Activated CD4-positive, CD25-positive, alpha-beta regulatory T cell treated with anti-CD3 and anti-CD28 coated beads, Interleukin-2, amount 50 U/mL, for 16 hours (primary cell): ENCODE data around the gene IL1RAPL1.

ENCODE experiments used
- DNase-seq: peaks from one replicate; pipeline ENCODE4 v3.0.0-alpha.2; 2020; ENCODE audit warnings: low read depth, low spot score

Gene IL1RAPL1

DNA sequence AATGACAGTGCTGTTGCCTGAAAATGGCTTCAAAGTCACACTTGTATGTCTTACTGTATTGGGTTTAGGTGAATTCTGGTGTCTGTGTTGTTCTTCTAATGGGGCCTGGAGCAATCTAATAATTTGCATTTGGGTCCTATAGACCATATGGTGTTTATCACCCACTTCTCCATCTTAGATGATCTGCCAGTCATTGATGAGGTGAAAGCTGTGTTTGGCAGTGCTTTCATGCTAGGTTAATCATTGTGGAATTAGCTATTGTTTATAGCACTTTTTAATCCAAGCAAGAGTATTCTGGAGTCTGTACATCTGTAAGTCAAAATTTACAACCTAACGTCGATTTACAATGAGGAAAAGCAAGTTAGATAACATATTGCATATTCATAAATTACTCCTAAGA lies 1055.9 kb downstream of the IL1RAPL1 start:
- DNase-seq, result no peak

DNA sequence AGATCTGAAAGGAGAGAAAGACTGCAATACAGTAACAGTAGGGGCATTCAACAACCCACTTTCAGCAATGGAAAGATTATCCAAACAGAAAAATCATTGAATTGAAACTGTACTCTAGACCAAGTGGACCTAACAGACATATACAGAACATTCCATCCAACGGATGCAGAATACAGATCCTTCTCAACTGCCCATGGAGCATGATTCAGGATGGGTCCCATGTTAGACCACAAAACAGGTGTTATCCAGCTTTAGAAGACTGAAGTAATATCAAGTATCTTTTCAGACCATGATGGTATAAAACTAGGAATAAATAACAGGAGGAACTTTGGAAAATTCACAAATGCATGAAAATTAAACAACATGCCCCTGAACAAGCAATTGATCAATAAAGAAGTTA lies 1060.9 kb downstream of the IL1RAPL1 start:
- DNase-seq, result no peak

DNA sequence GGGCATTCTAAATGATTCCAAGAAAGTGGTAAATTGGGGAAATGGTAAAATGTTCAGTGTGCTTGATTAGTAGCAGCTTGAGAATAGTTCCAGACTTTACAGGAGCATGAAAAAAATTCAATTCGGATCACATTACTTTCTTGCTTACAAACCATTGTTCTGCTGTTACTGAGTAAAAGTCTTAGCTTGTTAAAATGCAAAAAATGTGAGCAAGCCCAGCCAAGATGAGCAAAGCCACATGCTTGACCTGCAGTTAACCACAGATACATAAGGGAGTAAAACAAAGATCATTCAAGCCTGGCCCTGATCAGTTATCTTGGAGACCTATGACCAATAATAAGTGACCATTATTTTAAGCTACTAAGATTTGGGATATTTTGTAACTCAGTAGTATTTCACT lies 1065.2 kb downstream of the IL1RAPL1 start:
- no peak for DNase-seq

DNA sequence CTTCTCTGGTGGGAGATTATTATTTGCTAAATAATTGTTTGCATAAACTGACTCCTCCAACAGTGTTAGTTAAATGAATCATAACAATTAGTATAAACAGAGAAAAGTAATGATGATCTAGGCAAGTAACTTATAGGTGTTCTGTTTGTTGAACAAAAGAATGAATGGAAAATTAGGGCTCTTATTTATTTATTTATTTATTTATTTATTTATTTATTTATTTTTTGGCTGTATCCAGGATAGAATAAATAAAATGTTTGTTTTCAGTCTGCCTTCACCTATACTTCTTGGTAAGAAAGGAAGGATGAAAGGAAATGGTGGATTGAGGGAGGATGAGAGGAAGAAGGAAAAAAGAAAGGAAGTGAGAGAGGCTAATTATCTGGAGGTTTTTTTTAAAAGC lies 1066.5 kb downstream of the IL1RAPL1 start:
- DNase-seq, result no peak

DNA sequence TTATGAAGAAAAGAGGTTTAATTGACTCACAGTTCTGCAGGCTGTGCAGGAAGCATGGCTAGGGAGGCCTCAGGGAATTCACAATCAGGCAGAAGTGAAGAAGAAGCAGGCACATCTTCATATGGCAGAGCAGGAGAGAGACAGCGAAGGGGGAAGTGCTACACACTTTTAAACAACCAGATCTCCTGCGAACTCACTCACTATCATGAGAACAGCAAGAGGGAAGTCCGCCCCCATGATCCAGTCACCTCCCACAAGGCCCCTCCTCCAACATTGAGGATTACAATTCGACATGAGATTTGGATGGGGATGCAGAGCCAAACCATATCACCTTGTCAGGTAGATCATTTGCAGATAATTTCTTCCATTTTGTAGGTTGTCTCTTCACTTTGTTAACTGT lies 1072.7 kb downstream of the IL1RAPL1 start:
- DNase-seq, result no peak

DNA sequence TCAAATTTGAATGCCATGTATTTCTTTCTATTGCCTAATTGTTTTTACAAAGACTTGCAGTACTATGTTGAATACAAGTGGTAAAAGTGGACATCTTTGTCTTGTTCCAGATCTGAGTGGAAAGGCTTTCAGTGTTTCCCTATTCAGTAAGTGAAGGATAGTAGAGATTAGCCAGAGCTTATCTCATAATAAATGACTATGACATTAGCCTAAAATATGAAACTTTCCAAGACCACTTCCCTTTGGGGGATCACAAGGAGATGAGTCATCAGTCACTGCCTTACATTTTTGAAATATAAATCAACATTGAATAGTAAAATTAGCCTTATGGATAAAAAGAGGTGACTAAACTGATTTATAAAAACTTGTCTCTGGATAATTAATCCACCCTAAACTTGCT lies 1074.0 kb downstream of the IL1RAPL1 start:
- no peak for DNase-seq

DNA sequence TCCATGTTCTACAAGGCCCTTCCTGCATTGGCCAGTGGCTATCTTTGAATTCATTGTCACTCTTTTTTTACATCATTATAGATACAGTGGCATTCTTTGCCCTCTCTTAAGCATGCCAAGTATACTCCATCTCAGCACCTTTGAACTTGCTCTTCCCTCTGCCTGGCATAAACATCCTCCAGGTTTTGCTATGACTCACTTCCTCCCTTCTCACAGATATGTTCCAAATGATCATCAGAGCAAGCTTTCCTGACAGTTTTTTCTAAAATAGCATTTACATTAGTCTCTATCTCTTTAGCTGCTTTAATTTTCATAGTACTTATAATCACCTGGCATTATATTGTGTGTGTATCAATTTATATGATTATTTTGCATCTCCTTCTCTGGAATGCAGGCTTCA lies 1074.9 kb downstream of the IL1RAPL1 start:
- no peak for DNase-seq

DNA sequence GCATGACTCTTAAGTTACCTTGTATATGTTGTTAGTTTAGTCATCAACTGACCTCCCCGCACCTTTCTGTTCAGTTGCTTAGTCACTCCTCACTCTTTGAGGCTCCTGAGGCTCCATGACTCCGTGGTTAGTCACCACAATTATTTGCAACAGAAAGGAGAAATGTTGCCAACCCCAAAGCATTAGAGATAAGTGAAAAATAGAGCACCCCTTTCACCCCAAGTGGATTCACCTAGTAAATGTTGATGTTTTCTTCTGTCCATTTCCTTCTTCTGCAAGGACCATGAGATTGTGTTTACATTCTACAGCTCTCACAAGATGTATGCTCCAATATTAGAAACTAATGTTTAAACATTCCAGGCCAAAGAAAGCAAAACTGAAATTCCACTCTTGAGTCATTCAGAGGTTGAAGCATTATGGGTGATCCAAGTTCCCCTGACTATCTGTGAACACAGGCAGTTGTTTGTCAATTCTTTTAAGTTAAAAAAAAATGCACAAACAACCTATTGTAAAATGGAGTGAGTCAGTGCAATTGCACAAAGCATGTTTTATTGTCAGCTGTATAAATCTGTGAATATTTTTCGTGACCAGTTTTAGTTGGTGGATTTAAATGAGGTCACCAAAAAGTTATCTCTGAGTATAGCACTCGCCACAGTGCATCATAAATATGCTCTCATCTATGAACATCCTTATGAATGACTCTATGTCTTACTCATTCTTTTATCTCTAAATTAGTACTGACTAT lies 1075.7 kb downstream of the IL1RAPL1 start:
- no peak for DNase-seq

DNA sequence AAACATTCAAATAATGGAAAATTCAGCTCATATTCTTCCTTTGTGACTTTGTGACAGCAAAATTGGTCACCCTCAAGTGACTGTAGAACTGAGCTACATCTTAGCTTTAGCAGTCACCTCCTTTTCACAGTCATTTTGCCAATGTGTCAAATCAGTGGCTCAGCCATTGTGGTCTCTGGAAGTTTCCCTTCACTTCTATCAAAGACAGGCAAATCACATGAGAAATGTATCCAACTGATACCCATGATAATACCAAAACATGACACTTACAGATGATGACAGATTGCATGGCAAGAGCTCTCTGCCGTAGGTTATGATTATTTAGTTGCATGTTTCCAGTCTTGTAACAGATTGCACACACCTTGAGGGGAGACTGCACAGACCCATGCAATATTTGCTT lies 1078.3 kb downstream of the IL1RAPL1 start:
- no peak for DNase-seq

DNA sequence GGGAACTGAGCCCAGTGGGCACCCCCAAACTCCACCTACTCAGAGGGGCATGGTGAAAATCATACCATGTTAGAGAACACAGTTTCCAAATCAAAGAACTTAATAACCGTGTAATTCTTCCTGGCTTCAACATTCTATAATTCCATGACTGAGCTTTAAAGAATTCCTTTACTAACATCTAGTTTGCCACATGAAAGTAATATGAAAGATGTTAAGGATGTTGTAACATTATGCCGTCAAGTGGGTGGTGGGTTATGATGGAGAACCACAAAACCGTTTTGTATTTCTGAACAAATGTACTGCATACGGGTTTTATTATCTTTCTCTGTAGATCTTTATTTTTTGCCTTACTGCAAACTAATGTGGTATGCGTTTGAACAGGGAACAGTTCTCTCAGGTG lies 1079.1 kb downstream of the IL1RAPL1 start:
- no peak for DNase-seq

DNA sequence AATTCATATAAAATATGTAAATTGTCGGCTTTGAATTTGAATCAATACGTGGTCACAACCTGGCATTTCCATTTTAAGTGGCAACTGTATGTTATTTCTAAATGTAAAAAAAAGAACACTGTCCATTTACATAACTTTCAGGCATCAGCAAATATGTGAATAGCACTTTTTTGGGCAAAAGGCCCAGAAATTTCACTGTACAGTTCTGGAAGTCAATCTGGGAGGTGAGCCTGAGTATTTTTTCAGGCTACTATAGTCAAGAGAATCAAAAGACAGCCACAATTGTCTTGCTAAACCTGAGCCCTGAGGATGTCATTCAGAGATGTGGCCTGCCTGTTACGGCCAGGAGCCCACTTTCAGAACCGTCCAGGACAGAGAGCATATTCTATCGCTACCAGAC lies 1084.2 kb downstream of the IL1RAPL1 start:
- DNase-seq, result no peak

DNA sequence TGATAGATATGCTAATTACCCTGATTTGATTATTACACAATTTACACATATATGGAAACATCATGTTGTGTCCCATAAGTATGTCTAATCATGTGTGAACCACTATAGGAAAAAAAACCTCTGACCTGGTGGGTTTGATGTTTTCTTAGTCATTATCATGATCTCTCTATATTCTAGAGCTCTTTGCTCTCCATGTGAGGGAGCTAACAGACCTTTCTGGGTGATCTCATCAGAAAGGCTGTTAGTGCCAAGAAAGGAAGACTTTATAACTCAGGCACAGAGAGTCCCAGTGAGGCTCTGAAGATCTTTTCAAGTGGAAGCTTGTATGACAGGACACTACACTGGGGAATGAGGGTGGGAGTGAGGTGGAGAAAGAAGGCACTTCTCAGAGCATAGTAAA lies 1100.4 kb downstream of the IL1RAPL1 start:
- no peak for DNase-seq

DNA sequence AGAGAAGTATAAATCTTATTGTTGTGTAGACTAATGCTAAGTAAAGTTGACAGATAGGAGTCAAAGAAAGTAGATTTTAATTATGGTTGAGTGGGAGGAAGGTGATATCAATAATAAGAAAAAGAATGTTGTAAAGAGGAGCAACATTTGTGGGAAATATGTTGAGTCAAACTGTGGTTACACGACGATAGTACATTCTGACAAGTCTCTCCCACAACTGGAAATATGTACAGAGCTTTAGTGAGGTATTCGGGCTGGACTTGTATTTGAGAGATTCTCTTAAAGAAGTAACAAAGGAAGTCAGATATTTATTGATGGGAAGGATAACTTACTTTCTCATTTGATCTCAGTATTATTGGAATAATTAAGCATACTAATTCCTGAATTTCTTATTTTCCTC lies 1102.8 kb downstream of the IL1RAPL1 start:
- DNase-seq, result no peak

DNA sequence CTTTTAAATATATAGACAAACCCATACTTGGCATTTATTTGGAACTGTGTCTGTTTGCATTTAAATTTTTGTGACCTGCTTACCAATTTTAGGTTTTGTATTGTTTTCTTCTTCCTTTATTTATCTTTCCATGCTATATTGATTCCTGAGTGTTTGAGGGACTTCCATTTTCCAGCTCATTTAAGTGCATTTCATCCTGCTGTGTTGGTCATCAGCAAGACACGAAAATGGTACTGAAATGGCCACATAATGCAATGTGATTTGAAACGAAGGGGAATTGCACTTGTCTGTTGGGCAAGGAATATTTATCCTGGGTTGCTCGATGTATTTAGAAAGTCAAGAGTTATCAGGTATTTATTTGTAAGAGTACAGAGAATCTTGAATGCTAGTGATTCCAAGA lies 1103.8 kb downstream of the IL1RAPL1 start:
- no peak for DNase-seq

DNA sequence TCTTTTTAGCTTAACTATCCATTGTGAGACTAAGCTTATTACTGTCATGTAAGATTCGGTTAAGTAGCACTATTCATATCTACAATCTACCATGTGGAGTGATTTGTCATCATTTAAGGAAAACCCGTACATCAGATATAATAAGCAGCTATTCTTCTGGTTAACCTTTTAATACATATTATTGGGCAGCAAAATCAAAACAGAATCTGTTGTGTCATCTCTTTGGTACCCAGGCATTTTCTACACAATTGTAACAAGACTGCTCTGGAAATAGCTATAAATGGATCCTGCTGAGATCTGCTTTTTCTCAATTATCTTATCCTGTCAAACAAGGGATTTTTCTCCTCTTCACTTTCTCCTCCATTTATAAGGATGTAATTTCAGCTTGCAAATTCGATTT lies 1106.7 kb downstream of the IL1RAPL1 start:
- no peak for DNase-seq

DNA sequence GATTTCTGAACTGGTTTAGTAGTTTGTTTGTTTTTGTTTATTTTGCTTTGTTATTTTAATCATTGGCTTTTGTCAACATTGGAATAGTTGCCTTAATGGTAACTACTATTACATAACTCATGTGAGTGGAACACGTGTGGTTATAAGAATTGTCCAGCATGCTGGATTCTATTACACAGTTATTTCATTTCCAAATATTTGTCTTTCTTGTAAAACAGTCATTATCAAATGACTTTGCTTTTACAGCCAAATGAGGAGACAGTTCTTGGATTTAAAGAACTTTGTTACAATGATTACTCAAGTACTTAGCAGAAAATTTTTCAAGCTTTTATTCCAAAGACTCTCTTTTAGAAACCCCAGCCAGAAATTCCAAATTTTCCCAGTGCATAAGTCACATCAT lies 1112.0 kb downstream of the IL1RAPL1 start:
- DNase-seq, result no peak

DNA sequence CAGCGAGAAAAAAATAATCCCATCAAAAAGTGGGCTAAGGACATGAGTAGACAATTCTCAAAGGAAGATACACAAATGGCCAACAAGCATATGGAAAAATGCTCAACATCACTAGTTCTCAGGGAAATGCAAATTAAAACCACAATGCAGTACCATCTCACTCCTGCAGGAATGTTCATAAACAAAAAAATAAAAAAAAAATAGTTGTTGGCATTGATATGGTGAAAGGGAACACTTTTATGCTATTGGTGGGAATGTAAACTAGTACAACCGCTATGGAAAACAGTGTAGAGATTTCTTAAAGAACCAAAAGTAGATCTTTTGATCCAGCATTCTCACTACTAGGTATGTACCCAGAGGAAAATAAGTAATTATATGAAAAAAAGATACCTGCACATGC lies 1119.8 kb downstream of the IL1RAPL1 start:
- DNase-seq, result no peak

DNA sequence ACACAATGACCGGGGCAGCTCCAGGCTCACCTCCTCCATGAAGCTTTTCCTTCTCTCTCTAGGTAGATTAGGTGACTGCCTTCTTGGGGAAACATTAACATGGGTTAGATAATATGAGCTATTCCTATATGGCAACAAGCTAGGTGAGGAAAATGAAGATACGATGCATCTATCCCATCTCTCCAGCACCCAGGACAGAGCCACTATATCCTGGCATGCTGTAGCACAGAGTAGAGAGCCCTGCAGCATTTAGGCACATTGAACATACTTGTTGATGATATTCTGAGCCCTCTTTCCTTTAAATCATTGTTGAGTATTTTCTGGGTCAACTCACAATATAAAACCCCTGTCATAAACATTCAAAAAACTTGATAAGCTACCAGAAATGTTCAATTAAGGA lies 1133.9 kb downstream of the IL1RAPL1 start:
- DNase-seq, result no peak

DNA sequence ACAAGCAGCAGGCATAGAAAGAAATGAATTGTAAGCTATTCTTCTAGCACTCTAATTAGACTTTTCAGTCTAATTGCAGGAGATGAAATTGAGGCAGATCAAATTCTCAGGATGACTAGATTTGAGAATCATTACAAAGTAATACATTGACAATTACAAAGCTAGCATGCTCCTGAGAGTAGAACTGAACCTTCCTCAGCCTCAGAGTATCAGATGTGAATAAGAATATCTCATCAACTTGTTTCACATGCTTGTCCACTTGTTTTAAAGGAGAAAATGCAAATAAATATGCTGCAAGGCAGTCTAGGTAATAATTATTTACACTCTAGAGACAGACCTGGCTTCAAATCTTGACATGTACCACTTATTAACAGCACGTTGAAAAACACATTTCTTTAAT lies 1137.1 kb downstream of the IL1RAPL1 start:
- no peak for DNase-seq

DNA sequence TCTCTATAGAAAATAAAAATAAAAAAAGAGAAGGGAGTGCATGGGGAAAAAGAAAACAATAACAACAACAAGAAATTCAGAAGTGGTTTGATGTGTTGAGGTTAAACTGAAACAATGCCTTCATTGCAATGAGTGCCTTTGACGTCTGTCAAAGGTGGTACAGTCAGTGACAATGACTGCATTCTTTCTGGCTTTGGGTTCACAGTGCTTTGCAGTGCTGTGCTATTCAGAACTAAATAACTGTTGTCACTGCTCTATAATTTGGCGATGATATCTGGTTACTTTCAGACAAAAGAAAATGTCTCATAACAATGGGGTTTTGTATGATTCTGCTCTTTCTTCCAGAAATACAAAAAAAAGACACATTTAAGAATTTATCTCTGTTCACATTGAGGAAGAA lies 1139.6 kb downstream of the IL1RAPL1 start:
- no peak for DNase-seq

DNA sequence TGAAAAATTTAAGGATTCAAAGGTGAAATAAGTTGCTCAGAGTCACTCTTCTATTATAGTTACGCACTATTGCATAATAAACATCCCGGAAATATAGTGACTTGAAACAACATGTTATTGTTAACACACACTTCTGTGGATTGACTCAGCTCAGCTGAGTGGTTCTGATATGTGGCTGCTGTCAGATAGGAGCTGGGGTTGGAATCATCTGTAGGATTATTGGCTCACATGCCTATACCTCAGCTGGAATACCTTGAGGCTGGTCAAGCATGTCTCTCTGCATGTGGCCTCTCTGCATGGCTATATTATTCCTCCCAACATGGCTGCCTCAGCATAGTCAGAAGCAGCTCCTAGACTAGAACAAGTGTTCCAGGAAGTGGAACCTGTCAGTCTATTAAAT lies 1141.4 kb downstream of the IL1RAPL1 start:
- DNase-seq, result no peak

DNA sequence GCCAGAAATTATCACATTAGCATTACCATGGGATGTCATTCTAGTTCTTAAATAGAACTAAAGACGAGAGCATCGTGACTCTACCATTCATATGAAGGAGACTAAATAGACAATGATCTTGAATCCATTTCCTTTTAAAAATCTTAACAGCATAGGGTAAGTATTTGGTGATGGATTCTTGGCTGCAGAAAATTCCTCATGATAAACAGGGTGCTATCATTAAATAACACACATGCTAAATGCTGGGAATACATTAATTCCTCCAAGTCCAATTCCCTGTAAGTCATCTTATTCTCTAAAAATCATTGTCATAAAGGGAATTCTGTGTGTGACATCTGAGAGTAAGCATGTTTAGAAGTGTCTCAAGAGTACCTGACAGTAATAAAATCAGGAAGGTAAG lies 1157.7 kb downstream of the IL1RAPL1 start:
- no peak for DNase-seq

DNA sequence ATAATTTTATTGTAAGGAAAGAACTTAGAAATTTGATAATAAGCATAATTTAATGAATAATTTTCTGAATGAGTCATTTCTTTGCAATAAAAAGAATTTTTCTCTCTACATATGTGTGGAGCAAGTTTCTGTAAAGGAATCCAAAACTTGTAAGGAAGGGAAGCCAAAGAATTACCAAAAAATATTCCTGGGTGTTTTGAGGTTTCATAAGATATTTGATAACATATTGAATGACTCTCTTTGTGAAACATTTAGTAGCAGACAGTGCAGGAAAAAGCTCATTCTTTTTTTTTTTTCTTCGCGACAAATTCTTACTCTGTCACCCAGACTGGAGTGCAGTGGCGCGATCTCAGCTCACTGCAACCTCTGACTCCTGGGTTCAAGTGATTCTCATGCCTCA lies 1159.1 kb downstream of the IL1RAPL1 start:
- DNase-seq, result no peak

DNA sequence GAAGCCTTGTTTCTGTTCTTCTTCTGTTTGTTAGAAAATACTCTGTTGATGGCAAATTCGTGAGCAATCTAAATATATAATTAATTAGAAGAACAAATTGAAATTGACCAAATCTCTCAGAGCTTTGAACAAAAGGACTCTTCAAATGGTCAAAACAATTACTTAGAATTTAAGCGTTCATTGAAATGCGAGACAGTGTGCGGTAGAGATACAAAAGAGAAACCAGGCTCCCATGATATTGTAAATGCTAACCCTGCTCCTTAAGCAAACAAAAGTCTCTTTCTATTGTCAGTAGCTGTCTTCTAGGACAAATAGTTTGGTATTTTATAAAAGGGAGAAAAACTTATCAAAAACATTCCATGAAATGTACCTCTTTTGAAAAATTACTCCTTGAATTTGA lies 1174.8 kb downstream of the IL1RAPL1 start:
- DNase-seq, result no peak
